ENCODE results near the gene TMEM52.

TMEM52 gene

DNA sequence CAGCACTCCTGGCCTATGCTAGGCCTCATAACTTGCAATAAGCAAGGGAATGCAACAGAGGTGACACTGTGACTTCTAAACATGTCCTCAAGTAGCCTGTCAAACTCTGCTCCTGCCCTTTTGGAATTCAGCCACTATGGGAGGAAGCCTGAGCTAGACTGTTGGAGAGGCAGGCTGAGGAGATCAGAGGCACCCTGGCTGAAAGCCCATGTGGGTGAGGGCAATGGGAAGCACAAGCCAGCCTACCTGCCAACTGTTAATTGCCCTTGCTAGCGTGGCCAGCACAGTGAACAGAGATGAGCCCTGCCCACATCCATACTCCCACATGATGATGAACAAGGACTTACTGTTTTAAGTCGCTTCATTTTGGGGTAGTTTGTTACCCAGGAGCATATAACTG lies 45.9 kb downstream of the TMEM52 start:
- DNase-seq (ENCODE audit: low read depth in 2 of 2) = no peak

DNA sequence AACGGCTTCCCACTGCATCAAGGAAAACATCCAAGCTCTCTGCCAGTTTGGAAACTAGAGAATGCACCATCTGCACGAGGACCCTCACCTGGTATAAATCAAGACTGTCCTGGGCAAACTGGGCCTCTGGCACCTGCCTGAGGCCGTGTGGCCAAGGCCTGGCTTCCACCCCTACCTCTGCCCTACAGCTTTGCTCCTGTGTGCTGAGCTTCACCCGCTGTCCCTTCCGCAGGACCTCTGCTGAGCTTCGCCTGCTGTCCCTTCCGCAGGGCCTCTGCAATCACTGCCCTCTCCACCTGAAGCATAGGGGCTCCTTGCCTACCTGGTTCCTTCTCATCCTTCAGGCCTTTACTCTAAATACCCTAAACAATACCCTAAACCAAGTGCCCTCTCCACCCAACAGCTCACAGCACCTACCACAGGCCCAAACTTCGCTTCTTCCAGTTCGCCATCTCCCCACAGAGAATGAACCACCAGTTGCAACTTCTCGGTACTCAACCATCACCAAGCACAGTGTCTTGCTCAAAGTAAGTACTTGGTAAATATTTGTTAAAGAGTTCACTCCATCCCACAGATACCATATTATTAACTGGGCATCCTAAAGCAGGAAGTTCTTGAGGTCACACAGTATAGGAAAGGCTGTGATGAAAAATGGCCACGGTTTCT lies 46.6 kb downstream of the TMEM52 start:
- DNase-seq (ENCODE audit: low read depth in 2 of 2) = no peak

DNA sequence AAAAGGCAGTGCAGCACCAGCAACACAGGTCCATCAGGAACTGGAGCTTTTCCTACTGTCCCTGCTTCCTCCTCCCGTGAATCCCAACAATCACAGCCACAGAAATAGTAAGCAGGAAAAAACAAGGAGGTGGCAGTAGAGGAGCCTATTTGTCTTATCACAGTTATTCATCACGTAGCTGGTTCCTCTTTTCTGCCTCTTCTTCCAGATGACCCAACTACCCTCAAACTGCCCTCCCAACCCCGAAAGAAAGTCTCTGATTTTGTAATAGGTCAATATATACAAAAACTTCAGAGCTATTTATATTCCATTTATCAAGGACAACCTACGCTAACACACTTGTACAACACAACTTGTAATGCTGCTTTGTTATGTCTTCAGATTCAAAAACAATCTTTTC lies 49.6 kb downstream of the TMEM52 start:
- DNase-seq (ENCODE audit: low read depth in 2 of 2) = no peak
